ENCODE measurements around the gene TUBA3E. TPM values are rescaled to one million over a fixed set of nuclear protein-coding genes. Genes with fewer than 3 reads are reported as not detected.
"Not testable (repeated sequence)": the region's sequence is repeated elsewhere in the genome, so short reads cannot be mapped to it uniquely, and the experiment has no call there.

The TUBA3E gene
- total RNA-seq (2014; rRNA removed; shearing (Covaris generic)): not detected in 2 replicates
- not detected in 2 replicates for polyA plus RNA-seq (2014; cell fraction: nucleus; rRNA removed)

DNA sequence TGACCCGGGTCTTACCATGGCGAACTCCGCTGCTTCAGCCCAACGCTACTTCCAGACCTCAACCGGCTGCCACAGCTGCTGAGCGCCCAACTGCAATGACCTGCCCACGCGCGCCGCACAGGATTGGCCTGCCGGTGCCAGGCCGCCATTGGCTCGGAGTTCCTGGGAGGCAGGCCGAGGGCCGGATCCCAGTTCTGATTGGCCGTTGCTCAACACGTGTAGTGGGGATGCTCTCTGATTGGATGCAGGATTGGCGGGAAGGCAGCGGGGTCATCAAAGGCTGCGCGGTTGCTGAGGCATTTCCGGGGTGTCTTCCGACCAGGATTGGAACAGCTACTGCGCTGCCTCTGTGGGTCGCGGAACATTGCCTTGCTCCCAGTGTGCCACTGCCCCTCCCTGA, at the start of gene TUBA3E:
TUBA3E (minus strand) TSS at position 97 of the 400 bp plus-strand sequence; CDS start at position 18, 79 bp downstream.
- DNase-seq (ENCODE audit: extremely low read depth, low read depth): no peak

DNA sequence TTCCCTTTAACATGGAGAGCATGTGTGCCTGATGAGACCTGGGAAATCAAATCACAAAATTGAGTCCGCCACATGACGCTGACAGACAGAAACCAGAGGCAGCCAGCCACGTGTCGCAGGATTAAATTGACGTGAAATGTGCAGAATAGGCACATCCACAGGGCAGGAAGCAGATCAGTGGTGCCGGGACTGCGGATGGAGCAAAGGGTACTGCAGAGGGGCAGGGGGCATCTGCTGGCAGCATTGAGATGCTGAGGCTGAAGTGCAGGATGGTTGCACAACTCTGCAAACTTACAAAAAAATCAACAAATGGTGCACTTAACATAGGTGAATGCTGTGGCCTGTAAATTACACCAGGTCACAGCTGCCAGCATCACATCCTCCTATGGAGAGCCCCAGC, 48.2 kb upstream of the TUBA3E start:
- no peak for DNase-seq (ENCODE audit: extremely low read depth, low read depth)

DNA sequence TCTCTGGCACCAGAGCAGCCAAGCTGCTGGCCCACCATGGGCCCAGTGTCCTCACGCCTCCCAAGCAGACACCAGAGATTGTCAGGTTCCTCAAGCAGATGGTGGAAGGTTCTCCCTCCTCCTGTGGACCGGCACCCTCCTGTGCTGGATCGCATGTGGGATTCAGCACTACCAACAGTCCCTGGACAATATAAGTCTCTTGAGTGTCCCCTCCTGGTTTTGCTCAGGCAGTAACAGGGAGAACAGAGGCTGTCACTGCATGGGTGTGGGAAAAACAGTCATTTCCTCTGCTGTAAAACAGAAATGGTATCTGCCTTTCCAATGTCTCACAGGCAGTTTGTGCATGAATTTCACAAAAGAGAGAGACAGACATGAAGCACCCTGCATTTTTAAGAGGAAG, 47.7 kb upstream of the TUBA3E start:
- DNase-seq (ENCODE audit: extremely low read depth, low read depth): no peak

DNA sequence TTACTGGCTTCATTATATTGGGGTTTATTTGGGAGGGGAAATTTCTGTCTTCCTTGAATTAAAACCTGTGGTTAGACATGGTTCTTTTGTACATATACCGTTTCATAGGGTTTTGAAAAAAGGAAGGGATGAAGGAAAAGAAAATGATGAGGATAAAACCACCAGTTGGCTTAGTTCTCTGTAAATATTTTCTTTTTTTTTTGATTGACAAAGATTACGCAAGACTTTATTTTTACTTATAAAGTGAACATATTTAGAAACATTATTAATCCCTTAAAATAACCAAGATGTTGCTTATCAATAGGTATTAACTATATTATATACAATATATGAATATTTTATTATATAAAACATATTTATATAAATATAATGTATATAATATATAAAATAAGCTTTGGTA, 45.1 kb upstream of the TUBA3E start:
- DNase-seq (ENCODE audit: extremely low read depth, low read depth): no peak

DNA sequence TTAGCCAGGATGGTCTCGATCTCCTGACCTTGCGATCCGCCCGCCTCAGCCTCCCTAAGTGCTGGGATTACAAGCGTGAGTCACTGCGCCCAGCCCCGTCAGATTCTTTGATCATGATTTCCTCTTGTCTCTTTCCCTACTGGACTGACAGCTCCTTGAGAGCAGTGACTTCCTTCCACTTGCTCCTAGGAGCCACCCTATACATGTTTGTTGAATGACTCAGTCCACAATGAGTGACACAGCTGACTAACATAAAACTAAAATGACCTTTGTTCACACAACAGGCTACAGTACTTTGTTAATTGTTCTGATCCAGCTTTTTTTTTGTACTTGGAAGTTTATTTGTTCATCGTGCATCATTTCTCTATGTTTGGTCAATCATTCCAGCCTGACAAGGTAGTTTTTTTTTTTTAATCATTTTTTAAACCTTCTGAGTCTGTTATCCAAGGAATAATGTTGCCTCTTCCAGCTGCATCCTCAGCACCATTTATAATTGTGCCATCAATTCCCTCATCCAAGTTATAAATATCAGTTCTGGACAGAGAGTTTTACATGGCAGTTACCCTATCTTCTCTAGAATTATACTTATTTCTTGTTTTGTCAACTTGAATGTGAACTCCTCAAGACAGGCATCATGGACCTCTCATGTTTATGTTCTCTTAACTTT, 42.9 kb upstream of the TUBA3E start:
- DNase-seq (ENCODE audit: extremely low read depth, low read depth): peak; percentile 92

DNA sequence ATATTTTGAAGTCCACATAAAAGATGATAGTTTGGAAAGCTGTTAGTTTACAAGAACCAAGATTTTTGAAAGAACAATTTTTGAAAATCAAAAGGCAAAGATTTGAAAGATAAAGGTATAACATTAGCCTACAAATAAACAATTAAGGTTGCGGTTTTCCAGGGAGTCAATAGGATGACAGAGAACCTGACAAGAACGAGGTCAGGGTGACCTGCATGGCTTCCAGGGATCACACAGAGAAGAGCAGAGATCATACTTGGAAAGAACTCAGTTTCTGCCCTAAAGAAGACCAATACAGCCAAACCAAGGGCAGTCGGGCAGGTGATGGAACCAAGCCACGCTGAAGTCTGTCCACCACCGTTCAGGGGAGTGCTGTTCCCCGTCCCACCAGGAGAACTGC, 41.3 kb upstream of the TUBA3E start:
- not testable (repeated sequence) for DNase-seq (ENCODE audit: extremely low read depth, low read depth)

DNA sequence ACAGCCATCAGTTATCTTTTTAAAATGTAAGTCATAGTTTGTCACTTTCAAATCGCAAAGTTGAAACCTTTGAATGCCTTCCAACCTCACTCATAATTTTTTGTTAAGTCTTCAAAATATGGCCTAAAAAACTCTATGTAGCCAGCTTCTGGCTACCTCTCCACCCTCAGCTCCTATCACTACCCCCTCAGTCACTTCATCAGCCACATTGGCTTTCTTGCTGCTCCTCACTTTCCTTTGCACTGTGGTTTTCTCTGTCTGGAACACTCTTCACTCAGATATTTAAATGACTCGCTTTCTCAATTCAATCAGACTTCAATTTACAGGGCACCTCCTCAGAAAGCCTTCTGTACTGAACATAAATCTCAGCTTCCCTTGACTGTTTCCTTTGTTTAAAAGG, 34.8 kb upstream of the TUBA3E start:
- not testable (repeated sequence) for DNase-seq (ENCODE audit: extremely low read depth, low read depth)

DNA sequence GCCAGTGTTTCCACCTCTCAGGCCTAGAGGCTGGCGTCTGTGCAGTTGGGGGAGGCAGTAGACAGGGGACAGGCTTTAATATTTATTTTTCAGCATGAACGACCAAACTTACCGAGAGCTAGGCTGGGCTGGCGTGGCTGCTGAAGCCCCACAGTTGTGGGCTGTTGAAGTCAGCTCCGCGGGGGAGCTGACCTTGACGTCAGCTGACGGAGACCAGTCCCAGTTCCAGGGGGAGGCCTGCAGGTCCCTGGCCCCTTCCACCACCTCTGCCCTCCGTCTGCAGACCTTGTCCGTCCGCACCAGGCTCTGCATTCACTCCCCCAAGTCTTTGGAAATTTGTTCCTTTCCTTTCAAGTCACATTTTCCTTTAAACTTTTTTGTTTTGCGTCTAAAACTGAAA, 33.4 kb upstream of the TUBA3E start:
- DNase-seq (ENCODE audit: extremely low read depth, low read depth): no peak

DNA sequence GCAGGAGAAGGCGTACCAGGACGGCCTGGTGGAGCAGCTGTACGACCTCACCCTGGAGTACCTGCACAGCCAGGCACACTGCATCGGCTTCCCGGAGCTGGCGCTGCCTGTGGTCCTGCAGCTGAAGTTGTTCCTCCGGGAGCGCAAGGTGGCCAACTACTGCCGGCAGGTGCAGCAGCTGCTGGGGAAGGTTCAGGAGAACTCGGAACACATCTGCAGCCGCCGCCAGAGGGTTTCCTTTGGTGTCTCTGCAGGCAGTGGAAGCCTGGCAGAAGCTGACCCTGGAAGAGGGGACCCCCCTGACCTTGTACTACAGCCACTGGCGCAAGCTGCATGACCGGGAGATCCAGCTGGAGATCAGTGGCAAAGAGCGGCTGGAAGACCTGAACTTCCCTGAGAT, 32.7 kb upstream of the TUBA3E start:
- not testable (repeated sequence) for DNase-seq (ENCODE audit: extremely low read depth, low read depth)

DNA sequence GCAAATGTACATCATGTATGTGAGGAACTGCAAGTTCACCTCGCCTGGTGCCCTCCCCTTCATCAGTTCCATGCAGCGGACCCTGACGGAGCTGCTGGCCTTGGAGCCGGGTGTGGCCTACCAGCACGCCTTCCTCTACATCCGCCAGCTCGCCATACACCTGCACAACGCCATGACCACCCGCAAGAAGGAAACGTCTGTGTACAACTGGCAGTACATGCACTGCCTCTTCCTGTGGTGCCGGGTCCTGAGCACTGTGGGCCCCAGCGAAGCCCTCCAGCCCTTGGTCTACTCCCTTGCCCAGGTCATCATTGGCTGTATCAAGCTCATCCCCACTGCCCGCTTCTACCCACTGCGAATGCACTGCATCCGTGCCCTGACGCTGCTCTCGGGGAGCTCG, 32.1 kb upstream of the TUBA3E start:
- not testable (repeated sequence) for DNase-seq (ENCODE audit: extremely low read depth, low read depth)

DNA sequence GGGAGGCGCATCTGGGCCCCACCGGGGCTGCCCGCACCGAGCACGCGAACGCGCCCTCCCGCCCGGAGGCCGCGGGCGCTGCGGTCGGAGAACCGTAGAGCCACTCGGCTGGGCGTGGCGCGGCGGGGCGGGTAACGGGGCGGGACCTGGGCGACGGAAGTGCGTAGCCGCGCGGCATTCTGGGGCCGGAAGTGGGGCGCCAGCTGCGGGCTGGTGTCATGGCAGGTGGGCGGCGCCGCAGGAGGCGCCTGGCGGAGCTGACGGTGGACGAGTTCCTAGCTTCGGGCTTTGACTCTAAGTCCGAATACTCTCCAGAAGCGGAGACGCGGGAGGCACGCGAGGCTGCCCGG, 30.9 kb upstream of the TUBA3E start:
- not testable (repeated sequence) for DNase-seq (ENCODE audit: extremely low read depth, low read depth)

DNA sequence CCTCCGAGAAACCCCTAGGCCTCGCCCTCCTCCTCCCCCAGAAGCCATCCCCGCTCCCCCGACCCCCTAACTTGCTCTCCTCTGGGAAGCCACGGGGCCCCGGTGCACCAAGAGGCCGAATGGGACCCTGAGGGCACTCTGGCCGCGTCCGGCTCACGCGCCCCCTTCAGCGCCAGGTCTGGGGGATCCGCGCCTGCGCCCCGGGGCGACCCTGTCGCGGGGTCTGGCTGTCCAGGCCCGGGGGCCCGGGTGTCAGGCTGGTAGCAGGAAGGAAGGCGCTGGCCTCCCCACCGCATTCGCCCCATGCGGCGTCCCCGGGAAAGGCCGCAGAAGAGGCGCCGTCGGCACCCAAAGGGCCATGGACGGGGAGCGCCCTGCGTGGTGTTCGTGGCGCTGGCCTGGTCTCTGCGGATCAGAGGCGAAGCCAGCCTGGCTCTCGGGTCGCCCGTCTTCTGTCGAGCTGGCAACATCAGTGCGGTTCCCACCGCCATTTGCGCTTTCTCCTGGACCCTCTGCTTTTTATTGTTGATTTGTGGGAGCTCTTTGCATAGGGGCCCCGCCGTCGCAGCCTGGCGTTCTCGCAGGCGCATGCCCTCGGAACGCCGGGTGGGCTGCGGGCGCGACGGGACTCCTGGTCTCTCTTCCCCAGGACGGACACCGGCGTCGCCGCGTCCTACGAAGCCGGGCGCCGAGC, 30.4 kb upstream of the TUBA3E start:
- not testable (repeated sequence) for DNase-seq (ENCODE audit: extremely low read depth, low read depth)

DNA sequence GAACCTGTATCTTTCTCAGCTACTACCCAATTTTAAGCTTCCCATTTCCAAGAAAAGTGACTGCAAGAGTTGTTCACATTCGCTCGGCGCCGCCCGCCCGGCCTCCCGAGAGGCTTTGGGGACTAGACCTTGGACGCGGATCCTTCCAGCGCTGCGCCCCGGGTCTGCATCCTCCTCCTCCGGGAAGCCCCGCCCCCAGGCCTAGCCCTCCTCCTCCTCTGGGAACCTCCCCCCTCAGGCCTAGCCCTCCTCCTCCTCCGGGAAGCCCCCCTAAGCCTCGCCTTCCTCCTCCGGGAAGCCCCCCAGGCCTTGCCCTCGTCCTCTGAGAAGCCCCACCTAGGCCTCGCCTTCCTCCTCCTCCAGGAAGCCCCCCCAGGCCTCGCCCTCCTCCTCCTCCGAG, 29.8 kb upstream of the TUBA3E start:
- DNase-seq (ENCODE audit: extremely low read depth, low read depth): not testable (repeated sequence)

DNA sequence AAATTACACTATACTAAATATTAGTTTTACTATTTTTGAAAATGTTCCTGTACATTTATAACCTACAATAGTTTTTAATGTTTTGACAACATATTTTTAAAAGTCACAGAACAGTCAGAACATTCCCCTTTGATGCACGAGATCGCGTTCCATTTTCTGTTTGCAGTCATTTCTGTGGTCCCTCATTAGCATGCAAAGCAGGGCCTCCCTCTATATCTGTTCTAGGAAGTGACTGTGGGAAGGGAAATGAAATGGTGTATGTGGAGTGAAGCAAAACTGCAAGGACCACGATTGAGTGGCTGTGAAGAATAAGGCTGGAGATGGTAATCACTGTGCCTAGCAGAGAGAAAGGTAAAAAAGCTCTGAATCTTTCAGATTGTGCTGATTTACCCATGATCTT, 24.3 kb upstream of the TUBA3E start:
- not testable (repeated sequence) for DNase-seq (ENCODE audit: extremely low read depth, low read depth)

DNA sequence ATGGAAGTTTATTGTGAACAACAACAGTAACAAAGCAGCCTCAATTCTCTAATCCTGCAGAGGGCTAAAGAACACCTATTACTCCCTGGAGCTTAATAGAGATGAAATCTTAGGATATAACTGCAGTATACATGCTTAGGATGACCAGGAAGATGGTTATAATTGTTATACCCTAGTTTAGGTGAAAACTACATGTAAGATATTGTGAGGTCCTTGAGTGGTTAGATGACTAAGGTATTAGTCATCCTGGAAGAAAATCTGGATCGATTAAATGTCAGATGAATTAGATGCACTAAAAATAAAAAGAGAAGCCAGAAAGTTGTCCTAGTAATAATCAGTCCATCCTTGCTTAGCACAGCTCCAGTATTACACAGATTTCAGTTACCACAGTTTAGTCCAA, 22.3 kb upstream of the TUBA3E start:
- DNase-seq (ENCODE audit: extremely low read depth, low read depth): not testable (repeated sequence)

DNA sequence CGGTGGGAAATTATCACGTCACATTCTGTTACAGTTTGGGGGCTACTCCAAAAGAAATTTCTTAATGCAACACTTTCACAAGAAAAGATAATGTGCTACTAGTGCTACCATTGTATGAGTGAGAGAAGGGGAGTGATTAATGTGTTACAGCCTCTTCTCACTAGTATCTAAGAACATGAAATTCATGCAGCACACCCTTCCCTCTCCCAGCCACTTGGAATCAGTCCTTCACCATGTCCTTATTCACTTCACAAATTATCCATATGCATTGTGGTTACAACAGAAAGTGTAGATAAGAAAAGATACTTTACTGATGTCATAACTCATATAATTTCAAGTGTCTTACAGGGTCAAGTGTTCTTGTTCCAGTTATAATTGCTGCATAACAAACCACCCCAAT, 20.9 kb upstream of the TUBA3E start:
- not testable (repeated sequence) for DNase-seq (ENCODE audit: extremely low read depth, low read depth)

DNA sequence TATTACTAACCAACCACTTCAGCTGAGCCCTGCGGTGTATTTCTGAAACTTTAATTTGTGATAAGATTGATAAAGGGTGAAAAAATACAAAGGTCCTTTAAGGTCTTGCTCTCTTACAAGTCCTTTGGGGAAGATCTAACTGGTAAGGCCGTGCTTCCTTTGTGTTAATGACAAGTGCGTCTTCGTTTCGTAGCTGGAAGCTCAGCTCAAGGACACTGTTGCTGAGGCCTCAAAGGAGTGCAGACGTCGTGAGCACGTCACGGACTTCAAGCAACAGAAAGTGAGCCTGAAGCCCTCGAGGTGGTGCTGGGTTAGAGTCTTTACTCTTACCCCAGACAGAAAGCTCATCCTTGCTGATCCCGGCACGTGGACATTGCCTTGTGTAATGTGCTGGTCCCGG, 8.8 kb upstream of the TUBA3E start:
- DNase-seq (ENCODE audit: extremely low read depth, low read depth): not testable (repeated sequence)

DNA sequence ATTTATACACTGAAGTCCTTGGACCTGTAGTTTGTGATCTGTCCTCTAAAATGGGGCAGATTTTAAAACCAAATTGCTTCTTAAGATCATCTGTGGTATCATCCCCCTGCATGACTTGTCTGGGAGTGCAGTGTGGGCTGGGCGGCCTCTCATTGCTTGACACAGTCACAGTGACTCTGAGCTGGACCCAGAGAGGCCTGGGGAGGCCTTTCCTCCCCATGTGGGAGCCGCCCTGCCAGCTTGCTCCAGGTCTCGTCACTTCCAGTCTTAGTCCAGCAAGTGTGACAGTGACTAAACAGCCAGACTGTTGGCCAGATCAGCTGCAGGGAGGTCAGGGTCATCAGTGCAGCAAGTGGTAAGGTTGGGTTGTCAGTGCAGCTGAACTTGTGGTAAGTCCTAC, 4.9 kb upstream of the TUBA3E start:
- DNase-seq (ENCODE audit: extremely low read depth, low read depth): not testable (repeated sequence)

DNA sequence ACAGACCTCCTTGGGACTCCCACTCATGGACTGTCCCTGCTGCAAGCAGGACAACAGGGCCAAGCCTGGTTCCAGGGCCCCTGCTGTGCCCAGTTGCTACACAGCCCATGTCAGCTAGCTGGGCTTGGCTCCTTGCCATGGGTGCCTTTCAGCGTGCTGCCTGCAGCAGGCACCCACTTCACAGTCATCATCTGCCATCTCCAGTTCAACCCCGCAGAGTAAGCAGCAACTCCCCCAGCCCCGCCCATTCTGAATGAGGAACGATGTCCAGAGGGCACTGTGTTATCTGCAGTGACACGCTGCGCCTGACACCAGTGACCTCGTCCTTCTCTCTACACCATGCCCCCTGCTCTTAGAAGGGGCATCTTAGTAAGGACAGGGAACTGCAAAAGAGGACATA, 4.3 kb upstream of the TUBA3E start:
- not testable (repeated sequence) for DNase-seq (ENCODE audit: extremely low read depth, low read depth)

DNA sequence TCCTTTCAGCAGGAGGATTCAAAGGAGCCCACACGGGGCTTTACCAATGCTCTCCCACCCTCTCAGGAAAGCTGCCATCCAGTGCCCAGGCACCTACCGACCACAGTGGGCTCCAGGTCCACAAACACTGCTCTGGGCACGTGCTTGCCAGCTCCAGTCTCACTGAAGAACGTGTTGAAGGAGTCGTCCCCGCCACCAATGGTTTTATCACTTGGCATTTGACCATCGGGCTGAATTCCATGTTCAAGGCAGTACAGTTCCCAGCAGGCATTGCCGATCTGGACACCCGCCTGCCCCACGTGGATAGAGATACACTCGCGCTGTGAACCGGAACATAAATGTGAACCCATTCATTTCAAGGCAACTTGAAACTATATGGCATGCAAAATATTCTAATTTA, 2.2 kb downstream of the TUBA3E start:
- not testable (repeated sequence) for DNase-seq (ENCODE audit: extremely low read depth, low read depth)

DNA sequence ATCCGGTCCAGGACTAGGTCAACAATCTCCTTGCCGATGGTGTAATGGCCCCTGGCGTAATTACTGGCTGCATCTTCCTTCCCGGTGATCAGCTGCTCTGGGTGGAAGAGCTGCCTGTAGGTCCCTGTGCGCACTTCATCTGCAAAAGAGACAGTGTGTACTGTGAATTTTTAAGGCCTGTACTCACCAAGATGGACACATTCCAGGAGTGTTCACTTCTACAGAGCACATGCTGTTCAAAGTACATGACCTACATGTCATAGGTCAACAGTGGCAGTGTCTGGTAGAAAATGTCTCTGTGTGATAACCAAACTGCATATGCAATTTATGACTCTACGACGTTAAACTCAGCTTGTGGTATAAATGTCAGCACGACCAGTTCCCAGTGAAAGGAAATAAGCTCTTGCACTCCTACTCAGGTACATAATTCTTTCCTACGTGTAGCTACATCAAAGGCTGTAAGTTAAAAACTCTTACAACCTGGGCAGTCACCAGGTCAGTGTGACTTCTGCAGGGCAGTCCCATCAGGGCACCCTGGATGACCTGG, 3.1 kb downstream of the TUBA3E start:
- DNase-seq (ENCODE audit: extremely low read depth, low read depth): not testable (repeated sequence)

DNA sequence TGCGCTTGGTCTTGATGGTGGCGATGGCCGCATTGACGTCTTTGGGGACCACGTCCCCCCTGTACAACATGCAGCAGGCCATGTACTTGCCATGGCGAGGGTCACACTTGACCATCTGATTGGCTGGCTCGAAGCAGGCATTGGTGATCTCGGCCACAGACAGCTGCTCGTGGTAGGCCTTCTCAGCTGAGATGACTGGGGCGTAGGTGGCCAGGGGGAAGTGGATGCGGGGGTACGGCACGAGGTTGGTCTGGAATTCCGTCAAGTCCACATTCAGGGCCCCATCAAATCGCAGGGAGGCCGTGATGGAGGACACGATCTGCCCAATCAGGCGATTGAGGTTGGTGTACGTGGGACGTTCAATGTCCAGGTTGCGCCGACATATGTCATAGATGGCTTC, 4.4 kb downstream of the TUBA3E start:
- not testable (repeated sequence) for DNase-seq (ENCODE audit: extremely low read depth, low read depth)
